Measurements from ENCODE around the gene ADSS2. TPM values are rescaled to one million over a fixed set of nuclear protein-coding genes. Genes with fewer than 3 reads are reported as not detected.

ADSS2 gene
- total RNA-seq, 1 donor from 2014 or later, result 53.9 TPM

- H3K27me3 Mint-ChIP-seq (ENCODE audit: low read depth, unreplicated experiment), result no peaks in the 10 kb centered on the region
- H3K4me1 Mint-ChIP-seq (ENCODE audit: low read depth, unreplicated experiment), result peaks cover 2% of the 10 kb centered on the region
- Histone ChIP-seq H3K27me3 (ENCODE audit: insufficient read depth, low read length) (no peaks in the 10 kb centered on the region), H3K36me3 (ENCODE audit: insufficient read depth, low read length) (peaks cover 22% of the 10 kb centered on the region), H3K79me2 (ENCODE audit: insufficient read depth, low read length) (no peaks in the 10 kb centered on the region), H3K9ac (ENCODE audit: low read length) (no peak overlapping the region), H3K9me3 (ENCODE audit: insufficient read depth, low read depth, low read length) (no peaks in the 10 kb centered on the region), H4K20me1 (ENCODE audit: insufficient read depth, low read length) (no peaks in the 10 kb centered on the region), H3K4me2 (ENCODE audit: low read length) (no peak overlapping the region), H3K27ac (ENCODE audit: low read depth, low read length) (no peak overlapping the region), H2AFZ (ENCODE audit: low read depth, low read length) (no peak overlapping the region), H3K4me3 (ENCODE audit: insufficient read depth, low read depth, low read length) (no peak overlapping the region), H3K4me1 (ENCODE audit: insufficient read depth, low read length) (no peaks in the 10 kb centered on the region)
- FAIRE-seq, result no peak
- no peak for DNase-seq (ENCODE audit: low read depth)
- TF ChIP-seq, protein P1, sequence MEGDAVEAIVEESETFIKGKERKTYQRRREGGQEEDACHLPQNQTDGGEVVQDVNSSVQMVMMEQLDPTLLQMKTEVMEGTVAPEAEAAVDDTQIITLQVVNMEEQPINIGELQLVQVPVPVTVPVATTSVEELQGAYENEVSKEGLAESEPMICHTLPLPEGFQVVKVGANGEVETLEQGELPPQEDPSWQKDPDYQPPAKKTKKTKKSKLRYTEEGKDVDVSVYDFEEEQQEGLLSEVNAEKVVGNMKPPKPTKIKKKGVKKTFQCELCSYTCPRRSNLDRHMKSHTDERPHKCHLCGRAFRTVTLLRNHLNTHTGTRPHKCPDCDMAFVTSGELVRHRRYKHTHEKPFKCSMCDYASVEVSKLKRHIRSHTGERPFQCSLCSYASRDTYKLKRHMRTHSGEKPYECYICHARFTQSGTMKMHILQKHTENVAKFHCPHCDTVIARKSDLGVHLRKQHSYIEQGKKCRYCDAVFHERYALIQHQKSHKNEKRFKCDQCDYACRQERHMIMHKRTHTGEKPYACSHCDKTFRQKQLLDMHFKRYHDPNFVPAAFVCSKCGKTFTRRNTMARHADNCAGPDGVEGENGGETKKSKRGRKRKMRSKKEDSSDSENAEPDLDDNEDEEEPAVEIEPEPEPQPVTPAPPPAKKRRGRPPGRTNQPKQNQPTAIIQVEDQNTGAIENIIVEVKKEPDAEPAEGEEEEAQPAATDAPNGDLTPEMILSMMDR (IDR thresholded peaks at IDR 0.05; ENCODE audit: insufficient read depth, low read depth, low read length), result no peak
- TF ChIP-seq EZH2 (IDR thresholded peaks at IDR 0.05; ENCODE audit: insufficient read depth, low read length), result no peak
- no peaks in the 10 kb centered on the region for H3K9me3 Mint-ChIP-seq (ENCODE audit: unreplicated experiment)
- H3K4me3 Mint-ChIP-seq (ENCODE audit: unreplicated experiment), result no peak overlapping the region
- H3K27ac Mint-ChIP-seq (ENCODE audit: unreplicated experiment), result no peak overlapping the region
- H3K36me3 Mint-ChIP-seq (ENCODE audit: low read depth, unreplicated experiment), result peaks cover 4% of the 10 kb centered on the region
Measured at GRCh38 chr1:244424649-244425334, 26.9 kb downstream of the ADSS2 start.

GRCh38 chr1:244422174-244422573 lies 29.5 kb downstream of the ADSS2 start:
- no peak for TF ChIP-seq EZH2 (IDR thresholded peaks at IDR 0.05; ENCODE audit: insufficient read depth, low read length)
- TF ChIP-seq, protein P1 (IDR thresholded peaks at IDR 0.05; ENCODE audit: insufficient read depth, low read depth, low read length), result no peak
- H3K9ac ChIP-seq (ENCODE audit: low read length), result no peak overlapping the region
- H3K4me1 ChIP-seq (ENCODE audit: insufficient read depth, low read length), result no peaks in the 10 kb centered on the region
- FAIRE-seq (no peak), DNase-seq (ENCODE audit: low read depth) (no peak)
- no peak overlapping the region for H3K4me2 ChIP-seq (ENCODE audit: low read length)
- H3K27ac ChIP-seq (ENCODE audit: low read depth, low read length), result no peak overlapping the region
- no peaks in the 10 kb centered on the region for H3K27me3 ChIP-seq (ENCODE audit: insufficient read depth, low read length)
- H2AFZ ChIP-seq (ENCODE audit: low read depth, low read length), result no peak overlapping the region
- no peaks in the 10 kb centered on the region for H4K20me1 ChIP-seq (ENCODE audit: insufficient read depth, low read length)
- Mint-ChIP-seq H3K27me3 (ENCODE audit: low read depth, unreplicated experiment) (no peaks in the 10 kb centered on the region), H3K4me1 (ENCODE audit: low read depth, unreplicated experiment) (peaks cover 2% of the 10 kb centered on the region), H3K27ac (ENCODE audit: unreplicated experiment) (no peak overlapping the region), H3K9me3 (ENCODE audit: unreplicated experiment) (no peaks in the 10 kb centered on the region), H3K4me3 (ENCODE audit: unreplicated experiment) (no peak overlapping the region), H3K36me3 (ENCODE audit: low read depth, unreplicated experiment) (peaks cover 8% of the 10 kb centered on the region)
- H3K79me2 ChIP-seq (ENCODE audit: insufficient read depth, low read length), result no peaks in the 10 kb centered on the region
- H3K4me3 ChIP-seq (ENCODE audit: insufficient read depth, low read depth, low read length), result no peak overlapping the region
- no peaks in the 10 kb centered on the region for H3K9me3 ChIP-seq (ENCODE audit: insufficient read depth, low read depth, low read length)
- peaks cover 38% of the 10 kb centered on the region for H3K36me3 ChIP-seq (ENCODE audit: insufficient read depth, low read length)

- FAIRE-seq (no peak), DNase-seq (ENCODE audit: low read depth) (peak; percentile 3)
- Histone ChIP-seq H3K79me2 (ENCODE audit: insufficient read depth, low read length) (no peaks in the 10 kb centered on the region), H4K20me1 (ENCODE audit: insufficient read depth, low read length) (no peaks in the 10 kb centered on the region), H3K27me3 (ENCODE audit: insufficient read depth, low read length) (no peaks in the 10 kb centered on the region), H2AFZ (ENCODE audit: low read depth, low read length) (no peak overlapping the region), H3K4me1 (ENCODE audit: insufficient read depth, low read length) (no peaks in the 10 kb centered on the region), H3K36me3 (ENCODE audit: insufficient read depth, low read length) (peaks cover 49% of the 10 kb centered on the region), H3K9me3 (ENCODE audit: insufficient read depth, low read depth, low read length) (no peaks in the 10 kb centered on the region), H3K9ac (ENCODE audit: low read length) (no peak overlapping the region), H3K4me3 (ENCODE audit: insufficient read depth, low read depth, low read length) (no peak overlapping the region), H3K4me2 (ENCODE audit: low read length) (no peak overlapping the region), H3K27ac (ENCODE audit: low read depth, low read length) (no peak overlapping the region)
- H3K9me3 Mint-ChIP-seq (ENCODE audit: unreplicated experiment), result no peaks in the 10 kb centered on the region
- H3K36me3 Mint-ChIP-seq (ENCODE audit: low read depth, unreplicated experiment), result peaks cover 13% of the 10 kb centered on the region
- no peak for TF ChIP-seq EZH2 (IDR thresholded peaks at IDR 0.05; ENCODE audit: insufficient read depth, low read length)
- TF ChIP-seq, protein P1 (IDR thresholded peaks at IDR 0.05; ENCODE audit: insufficient read depth, low read depth, low read length), result no peak
- no peaks in the 10 kb centered on the region for H3K27me3 Mint-ChIP-seq (ENCODE audit: low read depth, unreplicated experiment)
- H3K27ac Mint-ChIP-seq (ENCODE audit: unreplicated experiment), result no peak overlapping the region
- H3K4me3 Mint-ChIP-seq (ENCODE audit: unreplicated experiment), result no peak overlapping the region
- peaks cover 4% of the 10 kb centered on the region for H3K4me1 Mint-ChIP-seq (ENCODE audit: low read depth, unreplicated experiment)
Measured at GRCh38 chr1:244419024-244419423, 32.7 kb downstream of the ADSS2 start.

Measured in astrocyte (in vitro differentiated cells and primary cell).